Psoas muscle (tissue), 8 donors: ENCODE data around the gene IL36B. TPM values are rescaled to one million over a fixed set of nuclear protein-coding genes. Genes with fewer than 3 reads are reported as not detected.

Experiments used
- ATAC-seq, 4 donors: fragments of 200-7000 bp; cut with Tn5 transposase; one replicate each; pipeline ENCODE4 v1.9.1; 2020; ENCODE audit warnings: moderate library complexity in 3 of 4, mild to moderate bottlenecking in 2 of 4
- DNase-seq, 2 donors: peaks; one replicate each; pipeline ENCODE4 v3.0.0-alpha.2; 2020
- H3K27ac ChIP-seq: fragments of 200-600 bp; one replicate; pipeline ENCODE4 v1.8.0; 2022
- H3K27me3 ChIP-seq, 3 donors: fragments of 200-600 bp in 1 of 3; one replicate each; pipeline versions ENCODE4 v1.6.1 to v1.8.0; 2013 to 2022; ENCODE audit warnings: low read length in 2 of 3, mild to moderate bottlenecking in 2 of 3, moderate library complexity in 1 of 3; ENCODE audit not compliant: insufficient read depth in 3 of 3
- H3K36me3 ChIP-seq, 2 donors: fragments of 200-600 bp in 1 of 2; one replicate each; pipeline versions ENCODE4 v1.6.1 to v1.8.0; 2013 to 2022; ENCODE audit warnings: low read depth in 1 of 2, mild to moderate bottlenecking in 1 of 2, moderate library complexity in 1 of 2; ENCODE audit not compliant: insufficient read depth in 1 of 2
- H3K4me1 ChIP-seq: fragments of 200-600 bp; one replicate; pipeline ENCODE4 v1.8.0; 2022
- H3K4me3 ChIP-seq: fragments of 200-600 bp; one replicate; pipeline ENCODE4 v1.8.0; 2022; ENCODE audit warnings: mild to moderate bottlenecking
- H3K9me3 ChIP-seq: fragments of 200-600 bp; one replicate; pipeline ENCODE4 v1.8.0; 2022
- WGBS, 3 donors: extraction: QIAGEN DNeasy Blood & Tissue Kit; methylation state at CpG; one replicate each; pipeline versions ENCODE4 v1.1.6 to v1.1.7; 2013; 5-methylcytosine and 5-hydroxymethylcytosine counted together
- intact Hi-C, 2 donors: fragments of 100-400 bp; cut with DNase I; formaldehyde crosslinking; loops; one replicate each; pipeline versions ENCODE4 v1.11.0 to v1.14.2; 2022
- polyA plus RNA-seq, 3 donors: library from polyadenylated mRNA; stranded (reverse); fragments of 200-250 nt; gene quantifications; one replicate each; pipeline ENCODE4 v1.2.3, GENCODE V29; 2013
- total RNA-seq, 4 donors: library from RNA; stranded (reverse); fragmentation: NEBNext Ultra II Directional in 2 of 4; extraction: Animal tissue kit (Norgen Biotek cat#: 25700) in 2 of 4; gene quantifications; one replicate each; pipeline versions ENCODE4 v1.2.1 to v1.2.4, GENCODE V29; 2021 to 2023
- TF ChIP-seq, protein P1 (sequence below): fragments of 200-600 bp; IDR thresholded peaks from one replicate; pipeline ENCODE4 v1.8.0; 2022; ENCODE audit warnings: antibody characterized with exemption
- donor health status: healthy with polysubstance abuse.
- donor health status: DM: no; HTN: no; CAD: no; lungs with moderate emphysema.
- donor health status: Bipolar disorder and iron deficiency.
- donor health status: healthy.
- donor health status: DM: yes; HTN: yes; CAD: no.
- donor health status: DM: no; HTN: no; CAD: no.
- donor health status: DM: no; HTN: no; CAD: no.
- donor health status: DM: yes; HTN: yes; CAD: no.

IL36B gene
- total and polyA plus RNA-seq, 7 donors: not detected

DNA sequence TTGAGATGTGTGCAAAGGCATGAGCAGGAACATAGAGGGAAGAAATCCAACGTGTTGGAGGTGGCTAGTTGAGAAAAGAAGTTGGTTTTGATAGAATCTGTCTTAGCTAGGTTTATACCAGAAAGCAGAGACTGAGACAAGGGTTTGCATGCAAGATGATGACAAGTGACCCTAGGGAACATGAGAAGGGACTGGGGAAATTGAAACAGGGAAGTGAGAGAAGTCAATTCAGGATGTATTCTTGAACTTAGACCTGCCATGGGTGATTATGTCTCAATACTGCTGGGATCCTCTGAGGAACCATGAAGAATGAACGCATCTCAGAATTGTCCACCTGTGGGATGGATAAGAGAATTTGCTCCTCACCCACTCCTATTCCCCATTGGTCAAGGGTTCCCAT lies 26.9 kb downstream of the IL36B start:
- Histone ChIP-seq H3K4me1 (no peaks in the 10 kb centered on the region), H3K27me3 (peaks cover 2 to 9% (median 4%) of the 10 kb centered on the region in 3 donors), H3K36me3 (no peaks in the 10 kb centered on the region), H3K4me3 (no peak overlapping the region), H3K9me3 (no peaks in the 10 kb centered on the region), H3K27ac (no peak overlapping the region)
- no peak for DNase-seq
- intact Hi-C loops: no loop called here
- no peak for ATAC-seq
- TF ChIP-seq, protein P1, sequence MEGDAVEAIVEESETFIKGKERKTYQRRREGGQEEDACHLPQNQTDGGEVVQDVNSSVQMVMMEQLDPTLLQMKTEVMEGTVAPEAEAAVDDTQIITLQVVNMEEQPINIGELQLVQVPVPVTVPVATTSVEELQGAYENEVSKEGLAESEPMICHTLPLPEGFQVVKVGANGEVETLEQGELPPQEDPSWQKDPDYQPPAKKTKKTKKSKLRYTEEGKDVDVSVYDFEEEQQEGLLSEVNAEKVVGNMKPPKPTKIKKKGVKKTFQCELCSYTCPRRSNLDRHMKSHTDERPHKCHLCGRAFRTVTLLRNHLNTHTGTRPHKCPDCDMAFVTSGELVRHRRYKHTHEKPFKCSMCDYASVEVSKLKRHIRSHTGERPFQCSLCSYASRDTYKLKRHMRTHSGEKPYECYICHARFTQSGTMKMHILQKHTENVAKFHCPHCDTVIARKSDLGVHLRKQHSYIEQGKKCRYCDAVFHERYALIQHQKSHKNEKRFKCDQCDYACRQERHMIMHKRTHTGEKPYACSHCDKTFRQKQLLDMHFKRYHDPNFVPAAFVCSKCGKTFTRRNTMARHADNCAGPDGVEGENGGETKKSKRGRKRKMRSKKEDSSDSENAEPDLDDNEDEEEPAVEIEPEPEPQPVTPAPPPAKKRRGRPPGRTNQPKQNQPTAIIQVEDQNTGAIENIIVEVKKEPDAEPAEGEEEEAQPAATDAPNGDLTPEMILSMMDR: no peak
- 48 to 53% (median 49%) methylated on average over 2 of the region's 2 CpGs for WGBS, 3 donors

DNA sequence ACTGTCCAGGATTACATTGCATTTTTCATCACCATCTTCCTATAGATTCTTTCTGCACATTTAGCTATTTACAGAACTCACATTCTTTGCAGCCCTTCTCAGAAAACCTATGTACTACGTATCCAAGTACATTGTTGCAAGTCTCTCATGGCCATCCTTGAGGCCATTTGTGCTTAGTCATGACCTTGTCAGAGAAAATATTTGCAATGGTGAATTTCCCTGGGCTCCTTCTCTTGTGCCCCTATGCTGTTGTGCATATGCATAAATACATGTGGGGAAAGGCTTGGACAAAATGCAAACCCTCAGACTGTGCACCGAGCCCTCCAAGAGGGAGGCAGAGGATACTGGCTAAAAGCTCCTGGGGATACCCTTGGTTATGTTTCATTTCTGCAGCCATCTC lies 27.9 kb downstream of the IL36B start:
- no peaks in the 10 kb centered on the region for H3K9me3 ChIP-seq
- TF ChIP-seq, protein P1: no peak
- H3K4me3 ChIP-seq: no peak overlapping the region
- ATAC-seq (no peak), DNase-seq (no peak)
- peaks cover 2 to 9% (median 5%) of the 10 kb centered on the region in 3 donors for H3K27me3 ChIP-seq
- no peaks in the 10 kb centered on the region for H3K4me1 ChIP-seq
- no peaks in the 10 kb centered on the region for H3K36me3 ChIP-seq
- H3K27ac ChIP-seq: no peak overlapping the region
- 86 to 94% (median 87%) methylated on average over 2 of the region's 2 CpGs for WGBS, 3 donors
- intact Hi-C loops: no loop called here

DNA sequence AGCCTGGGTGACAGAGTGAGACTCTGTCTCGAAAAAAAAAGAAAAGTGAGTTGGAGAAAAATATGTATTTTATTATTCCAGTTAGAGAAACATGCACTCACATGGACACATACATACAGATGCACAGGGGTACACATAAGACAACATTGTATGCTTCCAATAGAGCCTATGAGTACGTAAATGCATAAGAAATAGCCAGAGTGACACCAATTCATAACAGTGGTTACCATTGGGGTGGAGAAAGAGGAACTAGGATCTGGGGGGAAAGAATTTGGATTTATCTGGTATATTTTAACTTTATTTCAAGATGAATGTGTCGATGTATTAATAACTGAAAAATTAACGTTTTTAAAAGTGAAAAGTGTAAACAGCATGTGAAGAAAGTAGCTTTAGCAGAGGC lies 31.4 kb downstream of the IL36B start:
- intact Hi-C loops: no loop called here
- Histone ChIP-seq H3K27me3 (peaks cover 2 to 5% (median 2%) of the 10 kb centered on the region in 3 donors), H3K4me3 (no peak overlapping the region), H3K4me1 (no peaks in the 10 kb centered on the region), H3K27ac (no peak overlapping the region), H3K36me3 (no peaks in the 10 kb centered on the region), H3K9me3 (no peaks in the 10 kb centered on the region)
- TF ChIP-seq, protein P1: no peak
- DNase-seq (no peak), ATAC-seq (no peak)
- 53 to 66% (median 65%) methylated on average over 4 of the region's 4 CpGs for WGBS, 3 donors

DNA sequence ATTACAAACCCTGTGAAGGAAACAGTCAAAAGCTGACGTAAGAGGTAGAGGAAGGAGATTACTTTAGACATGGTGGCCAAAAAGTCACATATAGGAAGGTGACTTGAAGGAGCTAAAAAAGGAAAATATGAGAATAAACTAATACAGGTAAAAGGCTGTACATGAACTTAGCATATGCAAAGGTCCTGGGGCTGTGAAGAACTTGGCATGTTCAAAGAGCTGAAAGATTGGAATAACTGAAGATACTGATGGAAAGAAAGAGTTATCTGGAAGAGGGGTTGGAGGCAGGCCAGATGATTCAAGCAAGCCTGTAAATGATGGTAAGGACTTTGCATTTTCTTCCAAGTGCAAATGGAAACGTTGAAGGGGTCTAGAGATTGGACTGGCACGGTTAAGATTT lies 34.2 kb downstream of the IL36B start:
- ATAC-seq (no peak), DNase-seq (no peak)
- TF ChIP-seq, protein P1: no peak
- intact Hi-C loops: no loop called here
- Histone ChIP-seq H3K36me3 (no peaks in the 10 kb centered on the region), H3K4me1 (no peaks in the 10 kb centered on the region), H3K9me3 (no peaks in the 10 kb centered on the region), H3K27me3 (peaks cover 0 to 2% (median 0%) of the 10 kb centered on the region in 3 donors), H3K27ac (no peak overlapping the region), H3K4me3 (no peak overlapping the region)
- WGBS, 3 donors: 71 to 81% (median 75%) methylated on average over 3 of the region's 3 CpGs

- peaks cover 0 to 2% (median 0%) of the 10 kb centered on the region in 3 donors for H3K27me3 ChIP-seq
- intact Hi-C loops: no loop called here
Observed at GRCh38 chr2:113015655-113016054, 37.0 kb downstream of the IL36B start.

More at GRCh38 chr2:113015655-113016054, 37.0 kb downstream of the IL36B start:
- TF ChIP-seq, protein P1: no peak
- H3K36me3 ChIP-seq: no peaks in the 10 kb centered on the region
- no peaks in the 10 kb centered on the region for H3K9me3 ChIP-seq
- 81 to 86% (median 83%) methylated on average over 2 of the region's 2 CpGs for WGBS, 3 donors
- DNase-seq (no peak), ATAC-seq (no peak)
- H3K27ac ChIP-seq: no peak overlapping the region
- no peak overlapping the region for H3K4me3 ChIP-seq
- H3K4me1 ChIP-seq: no peaks in the 10 kb centered on the region
